Tongue (tissue), 2 donors: Measurements from ENCODE around the gene EXOC6. TPM values are rescaled to one million over a fixed set of nuclear protein-coding genes. Genes with fewer than 3 reads are reported as not detected.
"Not testable (repeated sequence)": the region's sequence is repeated elsewhere in the genome, so short reads cannot be mapped to it uniquely, and the experiment has no call there.

Experiments used
- DNase-seq: peaks from one replicate; pipeline ENCODE4 v3.0.0-alpha.2; 2015
- total RNA-seq: library from RNA; depleted of rRNA; stranded (reverse); fragments of >200 nt; gene quantifications from one replicate; pipeline ENCODE4 v1.2.3, GENCODE V29; 2014

EXOC6 gene
- total RNA-seq, 1 donor from 2014 or later = 64.7 TPM

GRCh38 chr10:93079663-93080349 lies 231.5 kb downstream of the EXOC6 start:
- no peak for DNase-seq

GRCh38 chr10:93080350-93081046 lies 232.2 kb downstream of the EXOC6 start:
- peak; percentile 71 for DNase-seq

GRCh38 chr10:93081318-93081717 lies 233.0 kb downstream of the EXOC6 start:
- DNase-seq = no peak

- DNase-seq = no peak
Measured at GRCh38 chr10:93081834-93082233, 233.5 kb downstream of the EXOC6 start.

- no peak for DNase-seq
Measured at GRCh38 chr10:93083743-93084539, 235.6 kb downstream of the EXOC6 start.

GRCh38 chr10:93085272-93085859 lies 237.0 kb downstream of the EXOC6 start:
- DNase-seq = no peak

- DNase-seq = no peak
Measured at GRCh38 chr10:93086289-93086688, 238.0 kb downstream of the EXOC6 start.

- DNase-seq = no peak
Measured at GRCh38 chr10:93087846-93088245, 239.5 kb downstream of the EXOC6 start.

- no peak for DNase-seq
Measured at GRCh38 chr10:93088466-93088865, 240.1 kb downstream of the EXOC6 start.

- DNase-seq = no peak
Measured at GRCh38 chr10:93090619-93091018, 242.3 kb downstream of the EXOC6 start.

- DNase-seq = no peak
Measured at GRCh38 chr10:93091960-93092359, 243.6 kb downstream of the EXOC6 start.

- no peak for DNase-seq
Measured at GRCh38 chr10:93095225-93095624, 246.9 kb downstream of the EXOC6 start.

GRCh38 chr10:93096901-93097300 lies 248.6 kb downstream of the EXOC6 start:
- no peak for DNase-seq

- DNase-seq = no peak
Measured at GRCh38 chr10:93097386-93097785, 249.1 kb downstream of the EXOC6 start.

GRCh38 chr10:93098816-93099215 lies 250.5 kb downstream of the EXOC6 start:
- no peak for DNase-seq

- no peak for DNase-seq
Measured at GRCh38 chr10:93099670-93100069, 251.3 kb downstream of the EXOC6 start.

- not testable (repeated sequence) for DNase-seq
Measured at GRCh38 chr10:93101148-93101547, 252.8 kb downstream of the EXOC6 start.

GRCh38 chr10:93103953-93104352 lies 255.6 kb downstream of the EXOC6 start:
- no peak for DNase-seq

GRCh38 chr10:93106631-93107072 lies 258.3 kb downstream of the EXOC6 start:
- no peak for DNase-seq
